ENCODE measurements around the gene RBM46. TPM values are rescaled to one million over a fixed set of nuclear protein-coding genes. Genes with fewer than 3 reads are reported as not detected.

RBM46 gene
- total and polyA plus RNA-seq, 10 of the 15 experiments (the other 5 are each of a cell fraction or from before 2014, with no cell fraction given): not detected

DNA sequence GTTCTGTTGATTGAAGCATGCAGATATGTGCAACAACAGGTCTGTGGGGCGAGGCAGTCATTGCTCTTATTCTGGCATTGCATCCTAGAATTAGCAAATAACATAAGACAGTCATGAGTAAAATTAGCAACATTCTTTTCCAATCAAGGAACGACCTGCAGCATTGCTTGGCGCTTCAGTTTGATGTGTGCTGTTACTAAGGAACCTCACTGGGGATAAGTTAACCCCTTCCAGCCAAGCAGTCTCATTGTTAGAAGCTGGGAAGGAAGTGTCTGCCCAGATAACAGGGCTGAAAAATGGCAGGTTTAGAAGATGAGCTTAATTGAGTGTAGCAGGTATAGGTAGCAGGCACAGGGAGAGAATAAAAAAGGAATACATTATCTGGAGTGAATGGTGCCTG lies 55.4 kb downstream of the RBM46 start:
- in situ Hi-C loops (cut with MboI): no loop called here
- BruUV-seq (replicated peaks): no TSS peak

More for the DNA sequence above, 55.4 kb downstream of the RBM46 start:
- Histone ChIP-seq H3K27ac (ENCODE audit: control insufficient read depth, insufficient read depth) (no peak overlapping the region), H3K4me2 (ENCODE audit: control insufficient read depth, insufficient read depth) (no peak overlapping the region), H3K9me3 (replicated peaks; ENCODE audit: control insufficient read depth, insufficient read depth, low read length) (no peaks in the 10 kb centered on the region), H3K4me3 (no peak overlapping the region), H3K27me3 (replicated peaks in 1 of 2; ENCODE audit: control insufficient read depth in 2 of 2, insufficient read depth in 2 of 2, low read length in 1 of 2) (no peaks in the 10 kb centered on the region), H3K36me3 (ENCODE audit: control insufficient read depth in 2 of 2, insufficient read depth in 2 of 2, low read length in 1 of 2) (no peaks in the 10 kb centered on the region), H3K4me1 (ENCODE audit: control insufficient read depth, insufficient read depth, low read length) (no peaks in the 10 kb centered on the region), H4K20me1 (ENCODE audit: control insufficient read depth, insufficient read depth) (no peaks in the 10 kb centered on the region), H3K79me2 (ENCODE audit: control insufficient read depth, insufficient read depth, low read length) (no peaks in the 10 kb centered on the region), H2AFZ (ENCODE audit: control insufficient read depth, low read depth, low read length) (no peak overlapping the region), H3K9ac (ENCODE audit: control insufficient read depth, insufficient read depth, low read length) (no peak overlapping the region)
- WGBS (ENCODE audit: insufficient coverage, insufficient replicate concordance, low lambda C conversion rate, missing lambda C conversion rate): 0% methylated on average over 3 of the region's 3 CpGs
- intact Hi-C loops (cut with micrococcal nuclease; ENCODE audit: unreplicated experiment): no loop called here
- RAD21 ChIA-PET (ENCODE audit: unreplicated experiment): no interaction called here
- ATAC-seq (no peak), FAIRE-seq (no peak), DNase-seq (ENCODE audit: low read depth, low spot score) (no peak)
- SMC1A ChIA-PET (ENCODE audit: uncharacterized antibody, unreplicated experiment): interaction anchor here (0.7 kb wide), 1 partner anchor 35 kb away, joined by 4 read pairs; no protein-coding TSS in a partner anchor
- TF ChIP-seq PAX8 (IDR thresholded peaks at IDR 0.05) (no peak), FOXM1 (IDR thresholded peaks at IDR 0.05; ENCODE audit: low read depth, low read length) (no peak), NRF1 (conservative IDR thresholded peaks at IDR 0.05; ENCODE audit: low read depth, low read length) (no peak), ZNF207 (IDR thresholded peaks at IDR 0.05; ENCODE audit: borderline replicate concordance) (no peak), ESRRA (IDR thresholded peaks at IDR 0.05; ENCODE audit: low read length) (no peak)
- TF ChIP-seq, protein P1, sequence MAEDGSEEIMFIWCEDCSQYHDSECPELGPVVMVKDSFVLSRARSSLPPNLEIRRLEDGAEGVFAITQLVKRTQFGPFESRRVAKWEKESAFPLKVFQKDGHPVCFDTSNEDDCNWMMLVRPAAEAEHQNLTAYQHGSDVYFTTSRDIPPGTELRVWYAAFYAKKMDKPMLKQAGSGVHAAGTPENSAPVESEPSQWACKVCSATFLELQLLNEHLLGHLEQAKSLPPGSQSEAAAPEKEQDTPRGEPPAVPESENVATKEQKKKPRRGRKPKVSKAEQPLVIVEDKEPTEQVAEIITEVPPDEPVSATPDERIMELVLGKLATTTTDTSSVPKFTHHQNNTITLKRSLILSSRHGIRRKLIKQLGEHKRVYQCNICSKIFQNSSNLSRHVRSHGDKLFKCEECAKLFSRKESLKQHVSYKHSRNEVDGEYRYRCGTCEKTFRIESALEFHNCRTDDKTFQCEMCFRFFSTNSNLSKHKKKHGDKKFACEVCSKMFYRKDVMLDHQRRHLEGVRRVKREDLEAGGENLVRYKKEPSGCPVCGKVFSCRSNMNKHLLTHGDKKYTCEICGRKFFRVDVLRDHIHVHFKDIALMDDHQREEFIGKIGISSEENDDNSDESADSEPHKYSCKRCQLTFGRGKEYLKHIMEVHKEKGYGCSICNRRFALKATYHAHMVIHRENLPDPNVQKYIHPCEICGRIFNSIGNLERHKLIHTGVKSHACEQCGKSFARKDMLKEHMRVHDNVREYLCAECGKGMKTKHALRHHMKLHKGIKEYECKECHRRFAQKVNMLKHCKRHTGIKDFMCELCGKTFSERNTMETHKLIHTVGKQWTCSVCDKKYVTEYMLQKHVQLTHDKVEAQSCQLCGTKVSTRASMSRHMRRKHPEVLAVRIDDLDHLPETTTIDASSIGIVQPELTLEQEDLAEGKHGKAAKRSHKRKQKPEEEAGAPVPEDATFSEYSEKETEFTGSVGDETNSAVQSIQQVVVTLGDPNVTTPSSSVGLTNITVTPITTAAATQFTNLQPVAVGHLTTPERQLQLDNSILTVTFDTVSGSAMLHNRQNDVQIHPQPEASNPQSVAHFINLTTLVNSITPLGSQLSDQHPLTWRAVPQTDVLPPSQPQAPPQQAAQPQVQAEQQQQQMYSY (CRISPR knock-in tag; IDR thresholded peaks at IDR 0.05): no peak
- TF ChIP-seq, protein P2, sequence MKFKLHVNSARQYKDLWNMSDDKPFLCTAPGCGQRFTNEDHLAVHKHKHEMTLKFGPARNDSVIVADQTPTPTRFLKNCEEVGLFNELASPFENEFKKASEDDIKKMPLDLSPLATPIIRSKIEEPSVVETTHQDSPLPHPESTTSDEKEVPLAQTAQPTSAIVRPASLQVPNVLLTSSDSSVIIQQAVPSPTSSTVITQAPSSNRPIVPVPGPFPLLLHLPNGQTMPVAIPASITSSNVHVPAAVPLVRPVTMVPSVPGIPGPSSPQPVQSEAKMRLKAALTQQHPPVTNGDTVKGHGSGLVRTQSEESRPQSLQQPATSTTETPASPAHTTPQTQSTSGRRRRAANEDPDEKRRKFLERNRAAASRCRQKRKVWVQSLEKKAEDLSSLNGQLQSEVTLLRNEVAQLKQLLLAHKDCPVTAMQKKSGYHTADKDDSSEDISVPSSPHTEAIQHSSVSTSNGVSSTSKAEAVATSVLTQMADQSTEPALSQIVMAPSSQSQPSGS (IDR thresholded peaks at IDR 0.05; ENCODE audit: low read length): no peak
- CTCF ChIA-PET: no interaction called here
- POLR2A ChIA-PET: no interaction called here
